ENCODE data around the gene RIOK1.
"Not testable (repeated sequence)": the region's sequence is repeated elsewhere in the genome, so short reads cannot be mapped to it uniquely, and the experiment has no call there.

Gene RIOK1

GRCh38 chr6:7389451-7390225 lies at the start of gene RIOK1, which contains the start of gene CAGE1:
TSS of gene RIOK1 (plus strand) at chr6:7389808. CDS start at chr6:7390003, 195 bp downstream.
TSS of gene CAGE1 (minus strand) at chr6:7389742. CDS start at chr6:7387173, 2,569 bp downstream.
- peak within 1 kb of the TSS; percentile 92 for H3K4me3 ChIP-seq (ENCODE audit: low read length)

DNA sequence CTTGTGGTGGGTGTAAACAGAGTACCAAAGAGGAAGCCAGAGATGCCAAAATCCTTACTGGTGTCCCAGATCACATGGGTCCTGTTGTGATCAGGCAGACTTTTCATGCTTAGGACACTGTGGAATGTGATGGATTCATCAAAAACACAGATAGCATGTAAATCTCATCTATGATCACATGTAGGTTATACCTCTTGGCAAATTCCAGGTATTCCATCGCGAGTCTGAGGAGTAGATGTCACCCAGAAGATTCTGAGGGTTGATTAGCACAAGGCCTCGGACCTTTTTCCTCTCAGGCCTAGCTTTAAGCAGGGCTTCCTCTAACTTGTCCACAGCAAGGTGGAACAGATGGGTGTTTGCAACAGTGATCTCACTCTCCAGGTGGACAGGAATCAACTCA lies 48.3 kb upstream of the RIOK1 start:
- no peak overlapping the region for H3K4me3 ChIP-seq (ENCODE audit: low read length)
- no peak for TF ChIP-seq CTCF (conservative IDR thresholded peaks at IDR 0.05; ENCODE audit: low read depth, low read length)
- no peak for DNase-seq (ENCODE audit: low read depth)

More at GRCh38 chr6:7389451-7390225, at the start of gene RIOK1, which contains the start of gene CAGE1:
- DNase-seq (ENCODE audit: low read depth): peak; percentile 85
- peak; percentile 29 for TF ChIP-seq CTCF (conservative IDR thresholded peaks at IDR 0.05; ENCODE audit: low read depth, low read length)

- TF ChIP-seq CTCF (conservative IDR thresholded peaks at IDR 0.05; ENCODE audit: low read depth, low read length): no peak
- DNase-seq (ENCODE audit: low read depth): no peak
- no peak overlapping the region for H3K4me3 ChIP-seq (ENCODE audit: low read length)
These were observed 47.4 kb upstream of the RIOK1 start for GRCh38 chr6:7341989-7342742.

- no peak for DNase-seq (ENCODE audit: low read depth)
- no peak for TF ChIP-seq CTCF (conservative IDR thresholded peaks at IDR 0.05; ENCODE audit: low read depth, low read length)
- no peak overlapping the region for H3K4me3 ChIP-seq (ENCODE audit: low read length)
These were observed 45.8 kb upstream of the RIOK1 start for GRCh38 chr6:7343546-7344475.

DNA sequence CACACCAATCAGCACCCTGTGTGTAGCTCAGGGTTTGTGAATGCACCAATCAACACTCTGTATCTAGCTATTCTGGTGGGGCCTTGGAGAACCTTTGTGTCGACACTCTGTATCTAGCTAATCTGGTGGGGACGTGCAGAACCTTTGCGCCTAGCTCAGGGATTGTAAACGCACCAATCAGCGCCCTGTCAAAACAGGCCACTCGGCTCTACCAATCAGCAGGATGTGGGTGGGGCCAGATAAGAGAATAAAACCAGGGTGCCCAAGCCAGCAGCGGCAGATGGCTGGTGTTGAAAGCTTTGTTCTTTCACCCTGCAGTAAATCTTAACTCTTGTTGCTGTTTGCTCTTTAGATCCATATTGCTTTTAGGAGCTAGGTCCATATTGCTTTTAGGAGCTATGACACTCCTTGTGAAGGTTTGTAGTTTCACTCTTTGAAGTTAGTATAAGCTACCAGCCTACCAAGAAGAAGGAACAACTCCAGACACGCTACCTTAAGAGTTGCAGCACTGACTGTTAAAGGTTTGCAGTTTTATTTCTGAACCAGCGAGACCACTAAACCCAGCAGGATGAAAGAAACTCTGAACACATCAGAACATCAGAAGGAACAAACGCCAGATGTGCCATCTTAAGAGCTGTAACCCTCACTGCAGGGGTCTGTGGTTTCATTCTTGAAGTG lies 44.7 kb upstream of the RIOK1 start:
- not testable (repeated sequence) for DNase-seq (ENCODE audit: low read depth); H3K4me3 ChIP-seq (ENCODE audit: low read length)

DNA sequence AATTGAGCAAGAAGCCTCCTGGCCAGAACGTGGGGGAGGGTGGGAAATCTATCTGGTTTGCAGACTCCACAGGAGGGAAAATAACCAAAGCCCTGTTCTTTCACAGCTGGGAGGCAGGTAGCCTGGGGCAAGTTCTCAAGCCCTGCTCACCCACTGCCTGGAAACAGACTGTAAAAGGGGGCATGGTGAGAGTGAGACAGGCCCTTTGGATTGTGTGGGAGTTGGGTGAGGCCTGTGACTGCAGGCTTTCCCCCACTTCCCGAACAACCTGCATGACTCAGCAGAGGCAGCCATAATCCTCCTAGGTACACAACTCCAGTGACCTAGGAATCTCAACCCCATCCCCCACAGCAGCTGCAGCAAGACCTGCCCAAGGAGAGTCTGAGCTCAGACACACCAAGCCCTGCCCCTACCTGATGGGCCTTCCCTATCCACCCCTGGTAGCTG lies 42.0 kb upstream of the RIOK1 start:
- peak; percentile 12 for DNase-seq (ENCODE audit: low read depth)
- not testable (repeated sequence) for H3K4me3 ChIP-seq (ENCODE audit: low read length)

DNA sequence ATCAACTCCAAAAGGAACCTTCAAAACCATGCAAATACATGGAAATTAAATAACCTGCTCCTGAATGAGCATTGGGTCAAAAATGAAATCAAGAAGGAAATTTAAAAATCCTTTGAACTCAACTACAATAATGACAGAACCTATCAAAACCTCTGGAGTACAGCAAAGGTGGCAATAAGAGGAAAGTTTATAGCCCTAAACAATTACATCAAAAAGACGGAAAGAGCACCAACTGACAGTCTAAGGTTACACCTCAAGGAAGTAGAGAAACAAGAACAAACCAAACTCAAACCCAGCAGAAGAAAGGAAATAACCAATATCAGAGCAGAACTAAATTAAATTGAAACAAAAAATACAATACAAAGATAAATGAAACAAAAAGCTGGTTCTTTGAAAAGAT lies 39.0 kb upstream of the RIOK1 start:
- not testable (repeated sequence) for H3K4me3 ChIP-seq (ENCODE audit: low read length); DNase-seq (ENCODE audit: low read depth)

DNA sequence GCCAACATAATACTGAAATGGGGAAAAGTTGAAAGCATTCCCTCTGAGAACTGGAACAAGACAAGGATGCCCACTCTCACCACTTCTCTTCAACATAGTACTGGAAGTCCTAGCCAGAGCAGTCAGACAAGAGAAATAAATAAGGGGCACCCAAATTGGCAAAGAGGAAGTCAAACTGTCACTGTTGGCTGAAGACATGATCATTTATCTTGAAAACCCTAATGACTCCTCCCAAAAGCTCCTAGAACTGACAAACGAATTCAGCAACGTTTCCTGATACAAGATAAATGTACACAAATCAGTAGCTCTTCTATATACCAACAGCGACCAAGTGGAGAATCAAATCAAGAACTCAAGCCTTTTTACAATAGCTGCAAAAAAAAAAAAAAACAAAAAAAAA lies 37.7 kb upstream of the RIOK1 start:
- not testable (repeated sequence) for H3K4me3 ChIP-seq (ENCODE audit: low read length); DNase-seq (ENCODE audit: low read depth)
